Myocyte (in vitro differentiated cells): ENCODE data around the gene FBRSL1. TPM values are rescaled to one million over a fixed set of nuclear protein-coding genes. Genes with fewer than 3 reads are reported as not detected.
"Not testable (repeated sequence)": the region's sequence is repeated elsewhere in the genome, so short reads cannot be mapped to it uniquely, and the experiment has no call there.

Experiments
- DNase-seq: peaks from one replicate; pipeline ENCODE4 v3.0.0-alpha.2; 2012; ENCODE audit warnings: low read depth
- total RNA-seq: library from RNA; depleted of rRNA; stranded (reverse); fragments of >200 nt; gene quantifications from 2 replicates; pipeline ENCODE4 v1.2.3, GENCODE V29; 2014

Gene FBRSL1
- total RNA-seq, 1 donor from 2014 or later: 13.1 TPM

DNA sequence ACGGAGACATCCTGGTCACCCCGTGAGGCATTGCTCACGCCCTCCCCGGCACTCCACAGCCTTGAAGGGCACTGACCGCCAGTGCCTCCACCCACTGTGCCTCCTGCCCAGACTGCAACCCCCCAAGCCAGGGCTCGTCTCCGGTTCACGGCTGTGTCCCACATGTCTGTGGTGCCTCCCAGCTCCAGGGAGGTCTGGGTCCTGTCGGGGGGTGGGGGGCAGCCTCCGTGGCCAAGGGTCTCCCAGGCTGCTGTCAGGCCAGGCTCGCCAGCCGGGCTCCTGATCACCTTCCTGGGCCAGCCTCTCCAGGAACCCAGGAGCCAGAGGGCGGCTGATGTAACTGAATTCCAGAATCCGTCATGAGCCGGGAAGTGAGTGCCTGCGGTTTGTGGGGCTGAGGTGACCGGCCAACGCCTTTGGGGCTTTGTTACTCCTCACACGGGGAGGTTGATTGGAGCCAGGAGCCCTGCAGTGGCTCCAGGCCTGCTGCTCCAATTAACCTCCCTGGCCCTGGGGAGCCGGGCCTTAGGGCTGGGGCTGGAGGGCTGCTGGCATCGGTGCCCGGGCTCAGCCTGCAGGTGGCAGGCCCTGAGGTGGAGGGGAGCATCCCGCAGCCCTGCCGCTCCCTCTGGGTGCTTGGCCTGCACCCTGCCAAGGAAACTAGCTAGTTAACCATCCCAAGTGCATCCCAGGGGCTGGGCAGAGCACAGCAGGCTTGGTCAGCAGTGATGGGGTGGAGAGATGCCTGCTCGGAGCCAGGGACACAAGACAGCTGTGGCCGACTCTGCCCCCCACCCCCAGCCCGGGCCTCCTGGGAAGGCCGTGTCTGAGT is 36.4 kb upstream of the FBRSL1 start:
- no peak for DNase-seq

DNA sequence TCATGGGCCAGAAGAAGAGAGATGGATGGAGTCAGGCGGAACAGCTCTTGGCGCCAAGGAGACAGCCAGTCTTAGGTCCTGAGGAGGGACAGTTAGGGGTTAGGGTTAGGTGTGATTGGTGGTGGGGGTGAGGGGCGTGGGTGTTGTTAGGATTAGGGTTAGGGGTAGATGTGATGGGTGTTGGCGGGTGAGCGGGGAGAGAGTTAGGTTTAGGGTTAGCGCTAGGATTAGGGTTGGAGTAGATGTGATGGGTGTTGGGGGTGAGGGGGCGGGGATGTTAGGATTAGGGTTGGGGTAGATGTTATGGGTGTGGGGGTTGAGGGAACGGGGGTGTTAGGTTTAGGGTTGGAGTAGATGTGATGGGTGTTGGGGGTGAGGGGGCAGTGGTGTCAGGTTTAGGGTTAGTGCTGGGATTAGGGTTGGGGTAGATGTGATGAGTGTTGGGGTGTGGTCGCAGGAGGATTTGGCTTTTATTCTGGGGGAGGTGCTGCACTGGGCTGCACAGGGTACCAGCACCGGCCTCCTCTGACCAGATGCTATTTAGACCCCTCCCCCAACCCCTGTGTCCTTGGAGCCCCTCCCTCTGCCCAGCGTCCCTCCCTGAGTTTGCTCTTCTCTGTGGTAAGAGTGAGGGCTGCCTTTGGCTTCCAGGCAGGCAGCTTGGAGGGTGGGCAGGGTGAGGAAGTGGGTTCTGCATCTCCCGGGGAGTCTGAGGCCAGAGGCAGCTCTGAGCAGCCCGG is 35.6 kb upstream of the FBRSL1 start:
- DNase-seq: no peak

DNA sequence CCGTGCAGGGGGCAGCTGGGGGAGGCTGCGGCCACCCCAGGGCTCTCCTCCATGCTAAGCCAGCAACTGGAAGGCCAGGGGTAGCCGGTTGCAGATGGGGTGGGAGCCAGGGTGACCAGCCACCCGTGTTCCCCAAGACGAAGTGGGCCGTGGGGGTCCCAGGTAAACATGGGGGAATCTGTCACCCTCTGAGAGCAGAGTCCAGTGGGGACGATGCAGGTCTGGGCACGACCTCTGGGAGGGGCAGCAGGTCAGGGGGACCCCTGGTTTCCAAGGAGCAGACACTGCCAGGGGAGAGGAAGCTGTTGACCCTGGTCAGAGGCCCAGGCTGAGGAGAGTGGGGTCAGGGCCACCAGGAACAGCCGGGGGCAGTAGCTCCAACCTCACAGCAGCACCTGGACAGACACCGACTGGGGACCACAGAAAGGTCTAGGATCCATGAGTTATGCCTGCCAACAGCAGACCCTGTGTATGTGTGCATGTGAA is 35.0 kb upstream of the FBRSL1 start:
- DNase-seq: no peak

DNA sequence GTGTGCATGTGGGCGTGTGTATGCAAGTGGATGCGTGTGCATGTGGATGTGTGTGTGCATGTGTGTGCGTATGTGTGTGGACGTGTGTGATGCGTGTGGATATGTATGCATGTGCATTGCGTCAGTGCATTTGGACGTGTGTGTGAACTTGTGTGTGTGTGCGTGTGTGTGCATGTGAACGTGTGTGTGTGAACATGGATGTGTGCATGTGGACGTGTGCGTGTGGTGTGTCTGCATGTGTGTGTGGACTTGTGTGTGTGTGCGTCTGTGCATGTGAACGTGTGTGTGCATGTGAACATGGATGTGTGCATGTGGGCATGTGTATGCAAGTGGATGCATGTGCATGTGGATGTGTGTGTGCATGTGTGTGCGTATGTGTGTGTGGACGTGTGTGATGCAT is 34.4 kb upstream of the FBRSL1 start:
- DNase-seq: no peak

DNA sequence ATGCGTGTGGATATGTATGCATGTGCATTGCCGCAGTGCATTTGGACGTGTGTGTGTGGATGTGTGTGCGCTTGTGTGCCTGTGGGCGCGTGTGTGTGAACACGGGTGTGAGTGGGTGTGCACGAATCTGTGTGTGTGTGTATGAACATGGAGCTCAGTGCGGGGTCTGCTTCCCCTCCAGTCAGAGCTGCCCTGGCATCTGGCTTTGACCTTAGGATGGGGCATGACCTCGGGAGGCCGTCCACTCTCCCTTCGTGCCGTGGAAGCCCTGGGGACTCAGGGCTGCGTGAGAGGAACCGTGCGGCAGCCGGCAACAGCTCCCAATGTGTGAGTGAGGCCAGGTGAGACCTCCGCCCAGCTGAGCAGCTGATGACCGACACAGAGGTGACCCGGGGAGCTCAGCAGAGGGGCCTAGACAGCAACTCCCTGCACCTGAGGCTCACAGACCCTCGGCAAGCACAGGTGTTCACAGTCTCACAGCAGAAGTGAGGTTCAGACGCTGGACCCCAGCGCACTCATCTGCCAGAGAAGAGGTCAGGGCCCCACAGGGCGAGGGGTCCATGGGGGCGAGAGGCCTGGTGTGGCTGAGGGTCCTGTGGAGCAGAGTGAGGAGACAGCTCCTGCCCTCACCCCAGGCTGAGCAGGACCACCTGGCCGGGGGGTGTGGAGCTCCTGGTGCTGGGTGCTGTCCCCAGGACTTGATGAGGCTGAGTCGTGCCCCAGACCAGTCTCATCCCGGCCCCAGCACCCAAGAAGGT is 33.6 kb upstream of the FBRSL1 start:
- no peak for DNase-seq

DNA sequence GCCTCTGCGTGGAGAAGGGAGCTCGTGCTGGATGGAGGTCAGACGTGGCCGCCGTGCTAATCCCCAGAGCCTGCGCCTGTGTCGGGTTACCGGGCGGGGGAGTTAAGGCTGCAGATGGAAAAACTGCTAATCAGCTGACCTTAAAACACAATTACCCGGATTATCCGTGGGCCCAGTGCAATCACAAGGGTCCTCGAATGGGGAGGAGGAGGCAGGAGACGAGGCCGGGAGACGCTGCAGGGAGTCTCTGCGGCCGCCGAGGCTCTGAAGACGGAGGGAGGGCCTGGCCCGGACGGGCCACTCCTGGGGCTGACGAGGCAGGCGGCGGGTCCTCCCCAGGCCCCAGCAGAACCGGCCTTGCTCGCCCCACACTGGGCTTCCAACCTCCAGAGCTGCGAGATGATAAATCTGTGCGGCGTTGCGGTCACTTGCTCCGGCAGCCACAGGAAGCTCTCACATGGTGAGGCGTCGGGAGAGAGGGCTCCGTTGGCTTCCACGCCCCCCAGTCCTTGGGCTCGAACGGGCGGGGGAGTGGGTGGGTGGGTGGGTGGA is 32.9 kb upstream of the FBRSL1 start:
- no peak for DNase-seq

DNA sequence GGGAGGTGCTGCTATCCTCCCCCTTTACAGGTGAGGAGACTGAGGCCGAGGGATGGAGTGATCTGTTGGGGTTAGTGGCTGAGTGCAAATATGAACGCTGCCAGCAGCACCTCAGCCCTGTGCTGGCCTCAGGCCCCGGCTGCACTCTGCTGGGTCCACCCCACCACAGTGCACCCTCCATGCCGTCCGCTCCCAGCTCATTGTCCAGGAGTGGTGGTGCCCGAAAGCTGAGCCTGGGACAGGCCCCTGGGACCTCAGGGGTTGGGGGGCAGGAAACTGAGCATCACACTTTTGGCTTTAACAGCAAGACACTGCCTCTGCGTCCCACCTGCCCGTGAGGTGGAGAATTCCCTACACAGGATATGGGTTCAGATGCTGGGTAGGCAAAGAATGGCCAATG is 31.5 kb upstream of the FBRSL1 start:
- no peak for DNase-seq

DNA sequence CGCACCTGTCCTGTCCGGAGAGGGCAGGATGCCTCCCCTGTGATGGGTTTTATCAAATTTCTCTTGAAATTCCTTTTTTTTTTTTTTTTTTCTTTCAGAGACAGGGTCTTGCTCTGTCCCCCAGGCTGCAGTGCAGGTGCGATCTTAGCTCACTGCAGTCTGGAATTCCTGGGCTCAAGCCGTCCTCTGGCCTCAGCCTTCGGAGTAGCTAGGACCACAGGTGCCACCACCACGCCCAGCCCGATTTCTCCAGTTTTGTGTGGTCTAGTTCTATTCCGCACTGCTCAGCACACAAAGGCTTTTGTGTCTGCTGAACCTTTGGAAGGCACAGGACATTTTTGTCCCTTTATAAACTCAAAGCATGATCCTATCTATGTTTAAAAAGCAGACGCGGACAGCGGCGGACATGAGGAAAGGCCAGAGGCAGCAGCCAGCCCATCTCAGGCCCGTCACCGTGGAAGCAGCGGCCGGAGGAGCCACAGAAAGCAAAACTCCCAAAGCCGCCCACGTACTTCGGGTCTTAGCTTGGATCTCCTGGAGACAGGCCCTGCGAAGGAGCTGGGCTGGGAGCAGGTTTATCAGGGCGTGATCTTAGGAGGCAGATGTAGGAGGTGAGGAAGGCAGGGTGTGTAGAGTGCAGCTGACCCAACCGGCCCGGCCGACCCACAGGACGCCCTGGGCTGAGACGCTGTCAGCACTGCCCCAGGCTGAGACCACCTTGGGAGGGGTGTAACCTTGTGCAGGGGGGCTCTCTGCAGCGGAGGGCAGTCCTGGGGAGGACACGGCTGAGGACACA is 30.9 kb upstream of the FBRSL1 start:
- DNase-seq: no peak

DNA sequence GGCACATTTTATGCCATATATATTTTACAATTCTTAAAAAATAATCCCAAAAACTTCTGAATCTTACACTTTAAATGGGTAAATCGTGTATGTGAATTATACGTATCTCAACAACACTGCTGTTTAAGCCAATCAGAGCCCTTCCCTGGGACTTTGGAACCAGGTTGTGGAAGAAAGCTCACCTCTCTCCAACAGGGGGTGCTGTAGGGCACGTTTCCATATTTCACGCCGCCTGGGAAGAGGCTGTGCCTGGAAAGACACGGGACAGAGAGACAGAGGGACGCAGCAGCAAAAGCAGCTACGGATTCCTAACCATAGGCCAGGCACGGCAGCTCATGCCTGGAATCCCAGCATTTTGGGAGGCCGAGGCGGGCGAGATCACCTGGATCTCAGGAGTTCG is 29.4 kb upstream of the FBRSL1 start:
- no peak for DNase-seq

DNA sequence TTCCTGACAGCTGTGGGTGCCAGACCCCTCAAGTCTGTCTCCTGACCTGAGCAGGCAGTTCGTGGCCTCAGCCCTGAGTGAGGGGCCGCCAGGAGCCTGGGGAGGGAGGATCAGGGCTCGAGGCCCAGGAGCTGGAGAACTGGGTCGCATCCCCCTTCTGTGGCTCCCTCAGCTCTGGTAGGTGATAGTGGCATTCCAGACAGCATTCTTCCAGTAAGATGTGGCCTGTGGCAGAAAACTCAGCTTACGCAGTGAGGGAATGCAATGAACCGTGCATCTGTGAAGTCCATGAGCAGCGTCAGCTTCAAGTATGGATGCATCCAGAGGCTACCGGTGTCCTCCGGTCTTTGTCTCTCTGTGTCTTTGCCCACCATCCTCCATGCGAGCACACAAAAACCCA is 28.4 kb upstream of the FBRSL1 start:
- no peak for DNase-seq

DNA sequence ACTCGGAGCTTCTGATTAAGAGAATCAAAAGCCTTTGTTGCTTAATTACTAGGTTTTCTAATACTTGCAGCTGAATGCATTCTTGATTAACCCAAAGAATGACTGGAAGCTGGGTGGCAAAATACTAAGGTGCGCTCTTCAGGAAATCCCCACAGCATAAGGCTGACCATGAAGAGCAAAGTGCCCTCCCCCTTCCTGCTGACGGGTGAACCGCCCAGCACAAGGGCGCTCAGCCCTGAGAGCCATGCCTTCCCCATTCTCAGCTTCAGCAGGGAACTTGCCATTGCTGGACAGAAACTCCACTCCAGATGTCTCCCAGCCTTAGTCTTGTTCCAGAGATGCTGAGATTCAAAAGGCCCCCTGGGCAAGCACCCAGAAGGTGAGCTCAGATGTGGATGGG is 27.2 kb upstream of the FBRSL1 start:
- no peak for DNase-seq

DNA sequence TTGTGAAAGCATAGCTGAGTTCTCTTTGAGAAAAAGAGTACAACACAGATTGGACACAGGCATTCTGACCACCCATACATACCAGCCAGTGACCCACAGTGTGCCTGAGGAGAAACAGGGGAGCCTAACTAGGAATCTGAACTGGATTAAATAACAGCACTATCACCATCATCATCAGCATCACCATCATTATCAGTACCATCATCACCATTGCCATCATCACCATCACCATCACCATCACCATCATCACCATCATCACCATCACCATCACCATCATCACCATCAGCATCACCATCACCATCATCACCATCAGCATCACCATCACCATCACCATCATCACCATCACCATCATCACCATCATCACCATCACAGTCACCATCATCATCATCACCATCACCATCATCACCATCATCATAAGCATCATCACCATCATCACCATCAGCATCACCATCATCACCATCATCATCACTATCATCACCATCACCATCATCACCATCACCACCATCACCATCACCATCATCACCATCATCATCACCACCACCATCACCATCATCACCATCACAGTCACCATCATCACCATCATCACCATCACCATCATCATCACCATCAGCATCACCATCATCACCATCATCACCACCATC is 26.5 kb upstream of the FBRSL1 start:
- not testable (repeated sequence) for DNase-seq

DNA sequence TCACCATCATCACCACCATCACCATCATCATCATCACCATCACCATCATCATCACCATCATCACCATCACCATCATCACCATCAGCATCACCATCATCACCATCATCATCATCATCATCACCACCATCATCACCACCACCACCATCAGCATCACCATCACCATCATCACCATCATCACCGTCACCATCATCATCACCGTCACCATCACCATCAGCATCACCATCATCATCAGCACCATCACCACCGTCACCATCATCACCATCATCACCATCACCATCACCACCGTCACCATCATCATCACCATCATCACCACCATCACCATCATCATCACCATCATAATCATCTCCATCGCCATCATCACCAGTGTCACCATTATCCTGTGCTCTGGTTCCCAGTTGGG is 25.6 kb upstream of the FBRSL1 start:
- not testable (repeated sequence) for DNase-seq

DNA sequence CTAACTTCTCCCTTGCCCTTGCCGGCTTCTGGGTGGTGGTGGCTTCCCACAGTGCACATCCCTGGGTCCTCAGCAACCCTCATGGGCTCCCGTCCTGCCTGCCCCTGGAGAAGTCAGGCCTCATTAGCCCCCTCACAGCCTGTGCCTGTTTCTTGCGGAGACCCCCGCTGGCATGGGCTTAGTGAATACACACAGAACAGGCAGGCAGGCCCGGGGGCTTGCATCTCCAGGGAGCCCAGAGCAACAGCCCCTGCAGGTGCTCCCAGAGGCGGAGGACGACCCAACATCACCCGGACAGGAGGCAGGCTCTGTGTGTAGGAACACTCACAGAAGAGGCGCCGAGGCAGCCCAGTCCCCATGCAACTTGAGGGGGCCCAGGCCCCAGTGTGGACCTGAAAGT is 25.1 kb upstream of the FBRSL1 start:
- no peak for DNase-seq

DNA sequence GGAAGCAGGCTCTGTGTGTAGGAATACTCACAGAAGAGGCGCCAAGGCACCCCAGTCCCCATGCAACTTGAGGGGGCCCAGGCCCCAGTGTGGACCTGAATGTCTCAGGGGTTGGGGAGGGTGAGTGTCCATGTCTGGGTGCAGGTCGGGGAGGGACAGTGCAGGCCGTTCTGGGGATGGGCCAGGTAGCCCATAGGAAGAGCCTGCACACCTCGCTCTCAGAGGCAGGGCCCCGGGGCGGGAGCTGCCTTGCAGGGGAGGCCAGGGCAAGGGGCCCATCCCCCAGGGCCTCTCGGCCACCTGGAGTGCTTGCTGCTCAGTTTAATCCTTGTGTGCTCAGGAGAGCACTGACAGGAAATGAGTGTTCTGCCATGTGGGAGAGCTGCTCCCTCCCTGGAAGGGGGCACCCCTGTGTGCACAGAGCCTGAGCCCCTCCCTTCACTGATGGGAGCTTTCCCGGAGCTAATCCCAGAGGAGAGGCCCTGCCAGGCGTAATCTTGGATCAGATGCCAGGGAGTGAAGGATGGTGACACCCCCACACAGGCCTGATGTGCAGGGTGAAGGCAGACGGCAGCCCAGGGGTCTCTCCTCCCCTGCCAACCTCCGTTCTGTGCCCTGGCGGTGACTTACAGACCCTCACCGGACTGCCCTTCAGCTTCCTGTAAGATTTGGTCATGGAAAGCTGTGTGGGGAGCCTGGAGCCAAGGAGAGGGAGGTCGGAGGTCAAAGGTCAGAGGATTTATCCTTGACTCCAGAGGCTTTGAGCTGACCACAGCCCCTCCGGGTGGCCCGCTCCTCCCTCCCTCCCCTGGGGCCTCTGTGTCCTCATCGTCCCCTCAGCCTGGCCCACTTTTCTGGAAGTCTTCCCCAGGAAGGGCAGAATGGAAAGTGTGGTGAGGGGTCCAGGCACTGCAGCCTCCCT is 24.4 kb upstream of the FBRSL1 start:
- no peak for DNase-seq

DNA sequence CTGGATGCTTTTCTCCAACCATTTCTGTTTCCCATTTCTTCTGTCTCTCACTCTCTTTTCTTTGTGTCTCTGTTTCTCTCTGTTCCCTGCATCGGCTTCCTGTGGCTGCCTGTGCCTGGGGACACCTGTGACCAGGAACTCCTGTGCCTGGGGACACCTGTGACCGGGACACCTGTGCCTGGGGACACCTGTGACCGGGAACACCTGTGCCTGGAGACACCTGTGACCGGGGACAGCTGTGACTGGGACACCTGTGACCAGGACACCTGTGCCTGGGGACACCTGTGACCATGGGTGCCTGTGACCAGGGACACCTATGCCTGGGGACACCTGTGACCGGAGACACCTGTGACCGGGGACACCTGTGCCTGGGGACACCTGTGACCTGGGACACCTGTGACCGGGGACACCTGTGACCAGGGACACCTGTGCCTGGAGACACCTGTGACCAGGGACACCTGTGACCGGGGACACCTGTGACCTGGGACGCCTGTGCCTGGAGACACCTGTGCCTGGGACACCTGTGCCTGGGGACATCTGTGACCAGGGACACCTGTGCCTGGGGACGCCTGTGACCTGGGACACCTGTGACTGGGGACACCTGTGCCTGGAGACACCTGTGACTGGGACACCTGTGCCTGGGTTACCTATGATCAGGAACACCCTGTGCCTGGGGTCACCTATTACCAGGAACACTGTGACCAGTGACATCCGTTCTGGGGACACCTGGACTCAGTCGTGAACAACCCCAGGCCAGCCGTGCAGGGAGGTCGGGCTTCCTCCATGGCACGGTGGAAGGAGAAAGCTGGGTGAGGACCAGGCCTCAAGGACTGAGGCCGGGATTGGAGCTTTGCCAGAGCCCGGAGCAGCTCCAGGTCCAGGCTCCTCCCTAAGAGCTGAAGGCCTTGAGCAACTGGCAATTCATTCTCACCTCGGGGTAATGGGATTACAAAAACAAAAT is 23.4 kb upstream of the FBRSL1 start:
- no peak for DNase-seq

DNA sequence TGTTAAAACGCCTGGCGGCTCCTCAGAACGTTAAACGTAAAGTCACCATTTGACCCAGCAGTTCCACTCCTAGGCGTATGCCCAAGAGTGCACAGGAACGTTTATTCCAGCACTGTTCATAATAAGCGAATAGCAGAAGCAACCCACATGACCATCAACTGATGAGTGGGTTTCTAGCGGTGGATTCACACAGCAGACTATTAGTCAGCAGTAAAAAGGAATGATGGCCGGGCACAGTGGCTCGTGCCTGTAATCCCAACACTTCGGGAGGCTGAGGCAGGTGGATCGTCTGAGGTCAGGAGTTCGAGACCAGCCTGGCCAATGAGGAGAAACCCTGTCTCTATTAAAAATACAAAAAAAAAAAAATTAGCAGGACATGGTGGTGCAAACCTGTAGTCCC is 22.4 kb upstream of the FBRSL1 start:
- no peak for DNase-seq

DNA sequence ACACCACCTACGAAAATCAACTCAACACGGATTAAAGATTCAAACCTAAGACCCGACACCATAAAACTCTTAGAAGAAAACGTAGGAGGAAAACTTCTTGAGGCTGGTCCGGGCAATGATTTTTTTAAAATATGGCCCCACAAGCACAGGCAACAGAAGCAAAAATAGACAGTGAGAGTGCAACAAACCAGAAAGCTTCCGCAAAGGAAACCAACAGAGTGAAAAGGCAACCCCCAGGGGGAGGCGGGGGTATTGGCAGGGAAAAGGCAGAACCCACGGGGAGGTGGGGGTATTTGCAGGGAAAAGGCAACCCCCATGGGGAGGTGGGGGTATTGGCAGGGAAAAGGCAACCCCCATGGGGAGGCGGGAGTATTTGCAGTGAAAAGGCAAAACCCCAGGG is 20.5 kb upstream of the FBRSL1 start:
- DNase-seq: no peak
